HG02623 (cell line): Measurements from ENCODE around the gene AMPD1.

Experiments
- ATAC-seq: cut with Tn5 transposase; IDR thresholded peaks from one replicate; pipeline ENCODE4 v1.9.1; 2021; ENCODE audit warnings: moderate library complexity; ENCODE audit not compliant: unreplicated experiment

Gene AMPD1

GRCh38 chr1:114695430-114696058 is at the start of gene AMPD1:
Gene AMPD1, minus strand, starts transcription at chr1:114695546. Its CDS starts 75 bp downstream, at chr1:114695471.
- no peak for ATAC-seq

- no peak for ATAC-seq
Observed at GRCh38 chr1:114741963-114742746, 46.8 kb upstream of the AMPD1 start.

- ATAC-seq, result no peak
Observed at GRCh38 chr1:114740331-114740730, 45.0 kb upstream of the AMPD1 start.

GRCh38 chr1:114737314-114737849 is 42.0 kb upstream of the AMPD1 start:
- ATAC-seq, result no peak

GRCh38 chr1:114735479-114735878 is 40.1 kb upstream of the AMPD1 start:
- no peak for ATAC-seq

GRCh38 chr1:114729782-114730181 is 34.4 kb upstream of the AMPD1 start:
- no peak for ATAC-seq

- ATAC-seq, result no peak
Observed at GRCh38 chr1:114728553-114728952, 33.2 kb upstream of the AMPD1 start.

- no peak for ATAC-seq
Observed at GRCh38 chr1:114725230-114725629, 29.9 kb upstream of the AMPD1 start.

GRCh38 chr1:114723915-114724314 is 28.6 kb upstream of the AMPD1 start:
- no peak for ATAC-seq

- ATAC-seq, result no peak
Observed at GRCh38 chr1:114723457-114723856, 28.1 kb upstream of the AMPD1 start.

- ATAC-seq, result no peak
Observed at GRCh38 chr1:114720492-114720891, 25.1 kb upstream of the AMPD1 start.

- ATAC-seq, result no peak
Observed at GRCh38 chr1:114719424-114719787, 24.1 kb upstream of the AMPD1 start.

GRCh38 chr1:114718661-114719423 is 23.5 kb upstream of the AMPD1 start:
- no peak for ATAC-seq

GRCh38 chr1:114716304-114717170 is 21.2 kb upstream of the AMPD1 start, which contains the start of gene NRAS:
Gene NRAS, minus strand, starts transcription at chr1:114716771. Its CDS starts 611 bp downstream, at chr1:114716160.
- ATAC-seq, result peak; percentile 91

GRCh38 chr1:114715952-114716303 is 20.6 kb upstream of the AMPD1 start:
- ATAC-seq, result no peak

GRCh38 chr1:114712977-114713376 is 17.6 kb upstream of the AMPD1 start:
- no peak for ATAC-seq

- ATAC-seq, result no peak
Observed at GRCh38 chr1:114710360-114710759, 15.0 kb upstream of the AMPD1 start.

GRCh38 chr1:114707604-114708003 is 12.3 kb upstream of the AMPD1 start:
- ATAC-seq, result no peak

GRCh38 chr1:114703242-114703641 is 7.9 kb upstream of the AMPD1 start:
- ATAC-seq, result no peak

- ATAC-seq, result peak; percentile 61
Observed at GRCh38 chr1:114702737-114703136, 7.4 kb upstream of the AMPD1 start.

GRCh38 chr1:114701931-114702330 is 6.6 kb upstream of the AMPD1 start:
- ATAC-seq, result no peak
